Measurements from ENCODE around the gene PRDM13. TPM values are rescaled to one million over a fixed set of nuclear protein-coding genes. Genes with fewer than 3 reads are reported as not detected.
A peak's percentile ranks its signal among the peaks of the same experiment; 100 is the strongest.

PRDM13 gene
- total RNA-seq, 1 experiment from 2014 or later, result 0.11 TPM

GRCh38 chr6:99568103-99568933 lies 38.3 kb upstream of the PRDM13 start, which contains the start of gene CCNC (continued):
- TF ChIP-seq KAT7 (CRISPR knock-in tag; IDR thresholded peaks at IDR 0.05; ENCODE audit: borderline replicate concordance), result no peak; the same call in 1 of the 2 replicates
- TF ChIP-seq TEAD1 (CRISPR knock-in tag; IDR thresholded peaks at IDR 0.05), result peak; percentile 83; the same call in 1 of the 2 replicates
- no peak for TF ChIP-seq NR2C2 (CRISPR knock-in tag; IDR thresholded peaks at IDR 0.05)
- no peak for TF ChIP-seq ELF4 (CRISPR knock-in tag; IDR thresholded peaks at IDR 0.05; ENCODE audit: low read depth)
- no peak for TF ChIP-seq STAT6 (CRISPR knock-in tag; conservative IDR thresholded peaks at IDR 0.05; ENCODE audit: low read depth)
- no peak for TF ChIP-seq RELA (CRISPR knock-in tag; IDR thresholded peaks at IDR 0.05; ENCODE audit: borderline replicate concordance)
- no peak for TF ChIP-seq ZNF671 (CRISPR knock-in tag; IDR thresholded peaks at IDR 0.05)
- TF ChIP-seq ERG (CRISPR knock-in tag; IDR thresholded peaks at IDR 0.05), result peak; percentile 25; the same call in 1 of the 2 replicates
- TF ChIP-seq E2F1 (CRISPR knock-in tag; IDR thresholded peaks at IDR 0.05), result no peak
- no peak for TF ChIP-seq NR1H2 (CRISPR knock-in tag; IDR thresholded peaks at IDR 0.05)
- no peak for TF ChIP-seq CDX4 (CRISPR knock-in tag; IDR thresholded peaks at IDR 0.05; ENCODE audit: borderline replicate concordance)
- TF ChIP-seq ZNF416 (CRISPR knock-in tag; IDR thresholded peaks at IDR 0.05), result peak; percentile 67; the same call in 1 of the 2 replicates
- TF ChIP-seq TP53 (CRISPR knock-in tag; IDR thresholded peaks at IDR 0.05), result no peak
- TF ChIP-seq ZNF232 (CRISPR knock-in tag; IDR thresholded peaks at IDR 0.05), result peak; percentile 84
- 0 out of 2 replicates have a peak, but pooled peaks have one; percentile 8 for TF ChIP-seq ZNF281 (CRISPR knock-in tag; IDR thresholded peaks at IDR 0.05)
- TF ChIP-seq CREB1 (CRISPR knock-in tag; IDR thresholded peaks at IDR 0.05), result peak; percentile 53; the same call in 1 of the 2 replicates
- TF ChIP-seq CREM (CRISPR knock-in tag; IDR thresholded peaks at IDR 0.05), result peak; percentile 54; the same call in 1 of the 2 replicates
- TF ChIP-seq FOXP4 (CRISPR knock-in tag; IDR thresholded peaks at IDR 0.05), result 0 out of 2 replicates have a peak, but pooled peaks have one; percentile 51
- no peak; the same call in 1 of the 2 replicates for TF ChIP-seq NFE2L1 (CRISPR knock-in tag; IDR thresholded peaks at IDR 0.05)
- no peak for TF ChIP-seq RORB (CRISPR knock-in tag; IDR thresholded peaks at IDR 0.05)
- peak; percentile 76 for TF ChIP-seq MAX (CRISPR knock-in tag; IDR thresholded peaks at IDR 0.05)
- 0 out of 2 replicates have a peak, but pooled peaks have one; percentile 44 for TF ChIP-seq FOXK1 (CRISPR knock-in tag; IDR thresholded peaks at IDR 0.05)

Data from WTC11 (cell line).